ENCODE results near the gene MTX1.

DNA sequence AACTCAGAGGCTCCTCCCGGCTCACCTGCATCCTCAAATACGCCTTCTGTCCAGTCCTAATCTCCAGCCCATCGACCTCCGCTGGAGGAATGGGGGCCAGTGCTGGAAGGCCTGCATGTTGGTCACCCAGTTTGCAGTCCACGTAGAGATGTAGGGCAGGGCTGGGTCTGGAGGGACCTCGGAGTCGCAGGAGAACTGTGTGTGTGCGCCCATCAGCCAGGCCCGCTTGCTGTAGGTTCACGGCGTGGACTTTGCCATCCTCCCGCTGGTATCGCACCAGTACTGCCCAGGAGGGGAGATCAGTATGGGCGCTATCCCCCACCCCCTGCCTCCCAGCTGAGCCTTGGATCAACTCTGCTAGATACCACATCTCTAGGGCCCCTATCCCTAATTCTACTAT lies 3.5 kb upstream of the MTX1 start:
- TF ChIP-seq, protein P1, sequence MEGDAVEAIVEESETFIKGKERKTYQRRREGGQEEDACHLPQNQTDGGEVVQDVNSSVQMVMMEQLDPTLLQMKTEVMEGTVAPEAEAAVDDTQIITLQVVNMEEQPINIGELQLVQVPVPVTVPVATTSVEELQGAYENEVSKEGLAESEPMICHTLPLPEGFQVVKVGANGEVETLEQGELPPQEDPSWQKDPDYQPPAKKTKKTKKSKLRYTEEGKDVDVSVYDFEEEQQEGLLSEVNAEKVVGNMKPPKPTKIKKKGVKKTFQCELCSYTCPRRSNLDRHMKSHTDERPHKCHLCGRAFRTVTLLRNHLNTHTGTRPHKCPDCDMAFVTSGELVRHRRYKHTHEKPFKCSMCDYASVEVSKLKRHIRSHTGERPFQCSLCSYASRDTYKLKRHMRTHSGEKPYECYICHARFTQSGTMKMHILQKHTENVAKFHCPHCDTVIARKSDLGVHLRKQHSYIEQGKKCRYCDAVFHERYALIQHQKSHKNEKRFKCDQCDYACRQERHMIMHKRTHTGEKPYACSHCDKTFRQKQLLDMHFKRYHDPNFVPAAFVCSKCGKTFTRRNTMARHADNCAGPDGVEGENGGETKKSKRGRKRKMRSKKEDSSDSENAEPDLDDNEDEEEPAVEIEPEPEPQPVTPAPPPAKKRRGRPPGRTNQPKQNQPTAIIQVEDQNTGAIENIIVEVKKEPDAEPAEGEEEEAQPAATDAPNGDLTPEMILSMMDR (IDR thresholded peaks at IDR 0.05; ENCODE audit: low read depth, low read length, poor library complexity, severe bottlenecking), result no peak
- no peak for TF ChIP-seq EZH2phosphoT487 (IDR thresholded peaks at IDR 0.05; ENCODE audit: borderline replicate concordance, low read length)

Data from DOHH2 (cell line).